IPS-20b (cell line): ENCODE data around the gene GP1BB.
"Not testable (repeated sequence)": the region's sequence is repeated elsewhere in the genome, so short reads cannot be mapped to it uniquely, and the experiment has no call there.

ENCODE experiments used
- H3K27ac ChIP-seq: one replicate; pipeline ENCODE4 v1.5.1; 2013; ENCODE audit warnings: low read length
- H3K27me3 ChIP-seq: 2 replicates; pipeline ENCODE4 v1.6.1; 2013; ENCODE audit warnings: mild to moderate bottlenecking, low read length, inconsistent platforms; ENCODE audit not compliant: insufficient read depth
- H3K36me3 ChIP-seq: 2 replicates; pipeline ENCODE4 v1.6.1; 2013; ENCODE audit warnings: low read depth, mild to moderate bottlenecking, inconsistent platforms, low read length, moderate library complexity; ENCODE audit not compliant: insufficient read depth
- H3K4me1 ChIP-seq: 2 replicates; pipeline ENCODE4 v1.6.1; 2013; ENCODE audit warnings: mild to moderate bottlenecking, control low read depth, inconsistent platforms, low read length, moderate library complexity; ENCODE audit not compliant: insufficient read depth
- H3K4me3 ChIP-seq: 2 replicates; pipeline ENCODE4 v1.5.1; 2013; ENCODE audit warnings: mild to moderate bottlenecking, low read length, inconsistent platforms
- H3K9ac ChIP-seq: 2 replicates; pipeline ENCODE4 v1.6.1; 2013; ENCODE audit warnings: low read depth, mild to moderate bottlenecking, inconsistent platforms, low read length, moderate library complexity
- H3K9me3 ChIP-seq: 2 replicates; pipeline ENCODE4 v1.6.1; 2013; ENCODE audit warnings: mild to moderate bottlenecking, low read depth, low read length, inconsistent platforms; ENCODE audit not compliant: insufficient read depth

GP1BB gene

GRCh38 chr22:19724927-19725661 lies 1.8 kb downstream of the GP1BB start:
- Histone ChIP-seq H3K9ac (no peak overlapping the region), H3K27me3 (peaks cover 100% of the 10 kb centered on the region), H3K4me1 (no peaks in the 10 kb centered on the region), H3K27ac (no peak overlapping the region), H3K4me3 (no peak overlapping the region), H3K36me3 (no peaks in the 10 kb centered on the region), H3K9me3 (no peaks in the 10 kb centered on the region)

- H3K4me1 ChIP-seq, H3K4me3 ChIP-seq, H3K9me3 ChIP-seq, H3K36me3 ChIP-seq, H3K9ac ChIP-seq, H3K27ac ChIP-seq: not testable (repeated sequence)
- peaks cover 94% of the 10 kb centered on the region for H3K27me3 ChIP-seq
These were observed 2.9 kb downstream of the GP1BB start for GRCh38 chr22:19726064-19726788.

GRCh38 chr22:19727310-19728150 lies 4.2 kb downstream of the GP1BB start:
- Histone ChIP-seq H3K27ac (no peak overlapping the region), H3K9me3 (no peaks in the 10 kb centered on the region), H3K4me1 (no peaks in the 10 kb centered on the region), H3K9ac (no peak overlapping the region), H3K36me3 (no peaks in the 10 kb centered on the region), H3K4me3 (no peak overlapping the region), H3K27me3 (peaks cover 81% of the 10 kb centered on the region)

GRCh38 chr22:19728271-19728670 lies 4.9 kb downstream of the GP1BB start:
- Histone ChIP-seq H3K4me1 (no peaks in the 10 kb centered on the region), H3K4me3 (no peak overlapping the region), H3K36me3 (no peaks in the 10 kb centered on the region), H3K27ac (no peak overlapping the region), H3K9me3 (no peaks in the 10 kb centered on the region), H3K27me3 (peaks cover 73% of the 10 kb centered on the region), H3K9ac (no peak overlapping the region)

DNA sequence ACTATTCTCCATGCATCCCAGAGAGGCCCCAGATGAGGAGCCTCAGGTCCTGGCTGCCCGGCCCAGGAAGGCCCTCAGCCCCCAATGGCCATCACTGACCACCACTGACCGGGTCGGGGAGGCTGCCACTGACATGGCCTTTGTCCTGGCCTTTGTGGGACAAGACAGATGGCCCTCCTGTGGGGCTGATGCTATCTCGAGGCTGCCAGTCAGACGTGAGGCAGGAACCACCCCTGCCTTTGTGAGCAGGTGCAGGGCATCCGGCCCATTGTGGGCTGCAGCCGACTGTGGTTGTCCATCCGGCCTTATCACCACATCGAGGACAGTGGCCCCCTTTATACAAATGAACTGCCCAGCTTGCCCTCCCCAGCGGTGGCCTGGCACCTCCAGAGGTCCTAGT lies 5.5 kb downstream of the GP1BB start:
- Histone ChIP-seq H3K27ac (no peak overlapping the region), H3K27me3 (peaks cover 68% of the 10 kb centered on the region), H3K9ac (no peak overlapping the region), H3K9me3 (no peaks in the 10 kb centered on the region), H3K36me3 (no peaks in the 10 kb centered on the region), H3K4me3 (no peak overlapping the region), H3K4me1 (no peaks in the 10 kb centered on the region)

DNA sequence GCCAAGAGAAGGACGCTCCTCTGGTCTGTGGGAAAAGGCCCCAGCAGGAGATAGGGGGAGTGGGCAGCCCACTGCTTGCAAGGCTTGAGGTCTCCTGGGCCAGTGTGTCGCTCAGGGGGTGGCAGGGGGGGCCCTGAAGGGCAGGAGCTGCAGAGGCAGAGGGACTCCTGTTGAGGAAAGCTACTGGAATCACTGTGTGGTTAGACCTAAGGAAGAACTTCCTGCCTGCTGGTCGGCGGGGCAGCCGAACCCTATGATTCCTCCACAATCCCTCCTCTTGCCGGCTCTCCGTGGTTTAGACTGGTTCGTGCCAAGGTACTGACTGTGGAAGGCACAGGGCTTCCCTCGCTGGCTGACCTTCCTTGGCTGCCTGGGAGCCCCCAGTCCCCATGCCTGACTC lies 6.2 kb downstream of the GP1BB start:
- Histone ChIP-seq H3K4me3 (no peak overlapping the region), H3K27ac (no peak overlapping the region), H3K27me3 (peaks cover 61% of the 10 kb centered on the region), H3K36me3 (no peaks in the 10 kb centered on the region), H3K9me3 (no peaks in the 10 kb centered on the region), H3K4me1 (no peaks in the 10 kb centered on the region), H3K9ac (no peak overlapping the region)

GRCh38 chr22:19730198-19730597 lies 6.9 kb downstream of the GP1BB start:
- Histone ChIP-seq H3K27ac (no peak overlapping the region), H3K9me3 (no peaks in the 10 kb centered on the region), H3K4me3 (no peak overlapping the region), H3K36me3 (no peaks in the 10 kb centered on the region), H3K27me3 (peaks cover 58% of the 10 kb centered on the region), H3K9ac (no peak overlapping the region), H3K4me1 (no peaks in the 10 kb centered on the region)

DNA sequence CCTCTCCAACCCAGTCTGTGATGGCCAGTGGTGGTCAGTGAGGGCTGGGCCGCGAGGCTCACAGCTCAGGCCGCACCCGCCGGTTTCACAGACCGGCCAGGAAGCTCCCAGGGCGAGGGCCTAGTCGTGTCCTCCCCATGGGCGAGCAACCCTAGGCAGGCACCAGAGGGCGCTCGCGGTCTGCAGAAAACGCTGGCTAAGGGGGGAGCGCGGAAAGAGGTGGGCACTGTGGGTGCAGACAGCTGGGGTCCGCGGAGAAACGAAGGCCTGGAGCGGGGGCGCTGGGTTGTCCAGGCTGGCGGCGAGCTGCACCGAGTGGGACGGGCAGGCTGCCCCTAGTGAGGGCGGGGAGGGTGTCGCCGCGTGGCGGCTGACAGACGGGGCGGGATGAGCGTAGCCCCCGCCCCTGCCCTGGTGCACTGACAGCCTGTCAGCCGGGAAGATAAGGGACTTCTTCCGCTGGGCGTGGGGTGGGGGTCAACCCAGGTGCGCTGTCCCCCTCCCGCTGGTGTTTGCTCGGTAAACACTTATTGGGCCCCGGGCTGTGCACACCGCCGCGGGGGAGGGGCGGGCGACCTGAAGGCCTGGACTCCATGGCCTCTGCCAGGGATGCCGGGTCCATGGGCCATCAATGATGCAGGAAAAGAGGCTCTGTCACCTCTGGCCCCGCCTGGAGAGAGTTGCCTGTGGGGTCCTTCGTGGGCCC lies 7.5 kb downstream of the GP1BB start:
- no peaks in the 10 kb centered on the region for H3K36me3 ChIP-seq
- peak overlapping the region; percentile 52; the same call in 1 of the 2 replicates for H3K4me3 ChIP-seq
- no peaks in the 10 kb centered on the region for H3K4me1 ChIP-seq
- H3K27ac ChIP-seq = no peak overlapping the region
- H3K27me3 ChIP-seq = peaks cover 53% of the 10 kb centered on the region
- H3K9me3 ChIP-seq = no peaks in the 10 kb centered on the region
- H3K9ac ChIP-seq = no peak overlapping the region

GRCh38 chr22:19731361-19732135 lies 8.2 kb downstream of the GP1BB start:
- Histone ChIP-seq H3K4me3 (no peak overlapping the region), H3K27ac (no peak overlapping the region), H3K9me3 (no peaks in the 10 kb centered on the region), H3K36me3 (no peaks in the 10 kb centered on the region), H3K4me1 (no peaks in the 10 kb centered on the region), H3K9ac (no peak overlapping the region), H3K27me3 (peaks cover 45% of the 10 kb centered on the region)

DNA sequence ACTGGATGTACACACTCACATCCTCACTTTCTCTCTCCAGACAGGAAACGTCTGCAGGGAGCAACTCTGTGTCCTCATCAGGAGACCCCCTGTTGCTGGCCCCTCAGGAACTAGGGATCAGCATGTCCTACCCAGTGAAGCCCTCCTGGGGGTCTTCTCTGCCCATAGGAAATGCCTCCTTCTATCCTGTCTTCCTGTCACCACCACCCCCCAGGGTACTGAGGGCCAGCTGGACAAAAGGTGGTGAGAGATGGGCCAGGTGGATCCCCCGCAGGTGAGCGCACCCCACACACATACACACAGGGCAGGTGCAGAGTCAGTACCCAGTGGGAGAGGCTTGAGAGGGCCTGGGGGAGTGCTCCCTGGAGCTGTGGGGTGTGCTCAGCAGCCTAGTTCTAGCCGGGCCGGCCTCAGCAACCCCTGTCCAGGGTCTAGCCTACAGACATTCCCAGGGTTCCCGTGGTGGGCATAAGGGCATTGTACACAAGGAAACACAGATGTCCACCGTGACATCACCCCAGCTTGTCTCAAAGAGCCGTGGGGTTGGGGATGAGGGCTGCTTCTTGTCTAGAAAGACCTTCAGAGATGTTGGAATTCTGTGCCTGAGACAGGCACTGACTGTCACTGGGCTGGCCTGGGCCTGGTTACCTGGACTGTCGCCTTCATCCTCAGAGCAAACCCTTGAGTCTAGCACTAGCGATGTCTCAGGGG lies 9.2 kb downstream of the GP1BB start:
- Histone ChIP-seq H3K9me3 (no peaks in the 10 kb centered on the region), H3K36me3 (no peaks in the 10 kb centered on the region), H3K27me3 (peaks cover 35% of the 10 kb centered on the region), H3K4me1 (no peaks in the 10 kb centered on the region), H3K27ac (no peak overlapping the region), H3K9ac (no peak overlapping the region), H3K4me3 (no peak overlapping the region)
